HG03280 (cell line): ENCODE data around the gene GSK3A.

ENCODE experiments used
- ATAC-seq: cut with Tn5 transposase; IDR thresholded peaks from one replicate; pipeline ENCODE4 v1.9.1; 2021; ENCODE audit warnings: mild to moderate bottlenecking, moderate library complexity; ENCODE audit not compliant: unreplicated experiment

Gene GSK3A

GRCh38 chr19:42242512-42243409 lies at the start of gene GSK3A:
Gene GSK3A, minus strand, starts transcription at chr19:42242602. Its CDS starts 137 bp downstream, at chr19:42242465.
- ATAC-seq = peak; percentile 61

- no peak for ATAC-seq
These were observed 49.0 kb upstream of the GSK3A start for GRCh38 chr19:42291435-42291810.

GRCh38 chr19:42290523-42291434 lies 48.4 kb upstream of the GSK3A start:
- ATAC-seq = no peak

- no peak for ATAC-seq
These were observed 47.7 kb upstream of the GSK3A start for GRCh38 chr19:42290136-42290522.

GRCh38 chr19:42289556-42290041 lies 47.2 kb upstream of the GSK3A start:
- no peak for ATAC-seq

- ATAC-seq = no peak
These were observed 46.6 kb upstream of the GSK3A start for GRCh38 chr19:42288881-42289555.

- ATAC-seq = no peak
These were observed 46.0 kb upstream of the GSK3A start for GRCh38 chr19:42288387-42288786.

GRCh38 chr19:42287827-42288107 lies 45.4 kb upstream of the GSK3A start:
- no peak for ATAC-seq

GRCh38 chr19:42287017-42287826 lies 44.8 kb upstream of the GSK3A start:
- no peak for ATAC-seq

- no peak for ATAC-seq
These were observed 44.1 kb upstream of the GSK3A start for GRCh38 chr19:42286349-42287016.

- ATAC-seq = no peak
These were observed 43.6 kb upstream of the GSK3A start for GRCh38 chr19:42285988-42286348.

- no peak for ATAC-seq
These were observed 43.1 kb upstream of the GSK3A start for GRCh38 chr19:42285541-42285941.

GRCh38 chr19:42284591-42285341 lies 42.4 kb upstream of the GSK3A start:
- ATAC-seq = no peak

GRCh38 chr19:42284066-42284501 lies 41.7 kb upstream of the GSK3A start:
- peak; percentile 37 for ATAC-seq

GRCh38 chr19:42283188-42284065 lies 41.0 kb upstream of the GSK3A start:
- peak; percentile 61 for ATAC-seq

- no peak for ATAC-seq
These were observed 40.4 kb upstream of the GSK3A start for GRCh38 chr19:42282819-42283187.

- no peak for ATAC-seq
These were observed 39.7 kb upstream of the GSK3A start for GRCh38 chr19:42281827-42282762.
